ENCODE data around the gene CARD19.

CARD19 gene

DNA sequence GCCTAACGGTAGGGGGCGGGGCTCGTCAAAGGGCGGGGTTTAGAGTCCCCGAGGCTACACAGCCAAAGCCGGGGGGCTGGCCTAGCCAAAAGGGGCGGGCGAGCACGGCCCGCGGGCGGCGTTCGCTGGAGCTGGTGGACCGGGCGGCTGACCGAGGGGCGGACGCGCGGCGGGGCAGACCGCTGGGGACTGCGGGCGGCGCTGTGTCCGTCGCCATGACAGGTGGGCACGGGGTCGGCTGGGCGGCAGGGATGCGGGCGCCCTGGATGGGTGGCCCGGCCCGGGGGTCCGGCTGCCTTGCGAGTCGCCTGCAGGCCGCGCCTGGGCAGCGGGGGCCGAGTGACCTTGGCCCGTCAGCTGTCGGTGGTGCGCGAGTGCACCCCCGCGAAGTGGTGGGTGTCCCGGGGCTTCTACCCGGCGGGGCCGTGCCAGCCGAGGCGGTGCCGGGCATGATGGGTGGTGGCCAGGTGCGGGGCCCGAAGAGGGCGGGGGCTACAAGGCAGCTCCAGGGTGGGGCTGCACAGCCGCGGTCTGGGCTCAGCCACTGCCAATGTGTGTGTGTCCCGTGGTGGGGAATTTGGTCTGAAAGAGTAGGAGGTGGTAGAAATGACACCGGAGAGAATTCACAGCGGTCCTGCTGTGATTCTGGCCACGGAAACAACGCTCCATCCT is at the start of gene CARD19:
CARD19 (plus strand) TSS at position 87 of the 672 bp plus-strand sequence; CDS start at position 216, 129 bp downstream.
- DNase-seq, result peak in 1 of 2 donors; percentile 32

DNA sequence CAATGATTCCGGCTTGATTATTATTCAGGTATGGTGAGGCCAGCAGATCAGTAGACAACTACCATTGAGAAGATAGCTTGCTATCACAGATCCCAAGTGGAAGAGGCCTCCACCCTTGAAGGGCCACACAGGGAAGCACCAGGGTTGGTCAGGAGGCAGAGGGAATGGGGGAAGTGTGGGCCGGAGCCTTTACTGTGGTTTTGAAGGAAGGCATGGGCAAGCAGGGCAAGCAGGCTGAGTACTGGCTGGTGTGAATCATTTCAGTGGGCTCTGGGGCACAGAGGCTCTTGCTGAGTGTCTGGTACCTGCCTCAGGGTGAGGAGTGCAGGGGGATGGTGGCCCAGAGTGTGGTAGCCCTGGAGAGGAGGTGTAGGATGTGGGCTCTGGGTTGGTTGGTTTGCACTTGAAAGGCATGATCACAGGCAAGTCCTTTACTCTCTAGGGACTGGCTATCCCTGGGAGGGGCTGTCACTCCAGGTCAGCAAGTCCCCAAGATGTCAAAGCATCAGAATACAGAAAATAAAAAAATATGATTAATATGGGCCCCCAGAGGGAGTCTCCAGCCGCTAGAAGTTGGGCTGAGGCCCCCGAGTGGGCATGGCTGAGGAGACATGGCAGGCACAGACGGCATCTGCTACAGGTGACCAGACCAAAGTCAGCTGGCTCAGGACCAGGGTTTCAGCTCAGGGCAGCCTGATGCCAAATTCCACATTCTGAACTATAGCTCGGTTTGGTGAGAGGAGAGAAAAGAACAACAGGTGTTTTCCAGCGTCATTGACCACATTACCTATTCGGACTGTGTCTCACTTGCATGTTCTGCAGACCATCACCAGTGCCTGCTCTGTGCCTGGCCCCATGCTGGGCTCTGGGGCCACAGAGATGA is 47.2 kb upstream of the CARD19 start:
- DNase-seq, result no peak

DNA sequence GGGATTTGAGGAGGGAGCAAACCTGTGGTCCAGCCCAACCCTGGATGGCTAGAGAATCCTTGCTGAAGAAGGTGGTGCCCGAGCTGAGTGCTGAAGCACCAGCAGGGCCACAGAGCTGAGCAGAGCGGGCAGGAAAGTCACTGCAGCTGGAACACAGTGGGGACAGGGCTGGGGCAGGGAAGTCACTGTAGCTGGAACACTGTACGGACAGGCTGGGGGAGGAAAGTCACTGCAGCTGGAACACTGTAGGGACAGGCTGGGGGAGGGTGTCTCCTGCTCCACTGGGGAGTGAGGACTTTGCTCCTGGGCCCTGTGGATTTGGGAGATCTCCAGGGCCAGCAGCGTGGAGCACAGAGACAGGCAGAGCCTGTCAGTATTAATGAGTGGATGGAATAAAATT is 46.5 kb upstream of the CARD19 start:
- DNase-seq, result no peak

DNA sequence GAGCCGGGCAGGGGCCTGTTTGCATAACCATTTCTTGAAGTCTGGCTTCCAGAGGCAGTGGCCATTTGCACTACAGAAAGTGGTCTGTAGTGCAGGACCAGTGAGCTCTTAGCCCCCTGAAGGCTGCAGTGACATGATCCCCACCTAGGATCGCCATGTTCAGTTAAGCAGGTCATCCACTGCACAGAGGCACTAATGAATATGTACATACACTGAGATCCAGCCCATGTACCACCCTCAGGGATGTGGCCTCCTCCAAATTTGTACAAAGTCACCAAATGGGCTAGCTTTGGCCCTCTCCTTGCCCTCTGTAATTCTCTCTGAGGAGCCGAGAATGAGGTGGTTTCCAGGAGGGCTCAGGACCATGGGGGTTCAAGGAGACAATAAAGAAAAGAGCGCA is 45.8 kb upstream of the CARD19 start:
- no peak for DNase-seq

GRCh38 chr9:93051680-93052089 is 44.3 kb upstream of the CARD19 start:
- no peak for DNase-seq

DNA sequence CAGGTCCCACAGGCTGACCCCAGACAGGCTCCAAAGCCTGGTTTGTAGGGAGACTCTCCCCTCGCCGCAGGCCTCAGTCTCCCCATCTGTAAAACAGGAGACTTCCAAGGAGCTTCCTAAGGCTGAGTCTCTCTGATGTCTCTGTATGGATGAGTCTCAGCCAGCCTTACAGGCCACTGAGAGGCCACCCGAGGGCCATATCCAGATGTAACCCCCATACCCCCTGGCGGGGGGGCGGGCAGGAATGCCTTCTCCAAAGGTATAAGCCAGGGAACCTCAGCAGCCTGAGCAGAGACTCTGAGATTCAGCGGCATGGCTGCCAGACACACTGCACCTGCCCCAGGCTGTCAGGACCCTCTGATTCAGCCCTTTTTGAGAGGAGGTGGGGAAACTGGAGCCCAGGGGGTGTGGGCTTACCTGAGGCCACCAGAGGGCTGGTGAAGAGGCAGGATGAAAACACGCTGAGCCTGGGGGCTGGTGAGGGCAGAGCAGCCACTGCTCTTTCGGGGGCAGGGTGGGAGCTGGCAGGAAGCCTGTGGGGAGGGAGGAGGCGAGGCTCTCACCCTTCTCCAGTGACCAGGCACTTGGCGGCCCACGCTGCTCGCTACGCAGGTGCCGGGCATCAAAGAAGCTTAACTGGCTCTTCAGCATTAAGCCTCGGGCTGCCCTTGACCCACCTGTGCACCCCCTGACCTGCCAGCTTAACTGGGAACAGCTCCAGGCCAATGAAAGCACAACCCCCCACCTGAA is 43.1 kb upstream of the CARD19 start:
- no peak for DNase-seq

DNA sequence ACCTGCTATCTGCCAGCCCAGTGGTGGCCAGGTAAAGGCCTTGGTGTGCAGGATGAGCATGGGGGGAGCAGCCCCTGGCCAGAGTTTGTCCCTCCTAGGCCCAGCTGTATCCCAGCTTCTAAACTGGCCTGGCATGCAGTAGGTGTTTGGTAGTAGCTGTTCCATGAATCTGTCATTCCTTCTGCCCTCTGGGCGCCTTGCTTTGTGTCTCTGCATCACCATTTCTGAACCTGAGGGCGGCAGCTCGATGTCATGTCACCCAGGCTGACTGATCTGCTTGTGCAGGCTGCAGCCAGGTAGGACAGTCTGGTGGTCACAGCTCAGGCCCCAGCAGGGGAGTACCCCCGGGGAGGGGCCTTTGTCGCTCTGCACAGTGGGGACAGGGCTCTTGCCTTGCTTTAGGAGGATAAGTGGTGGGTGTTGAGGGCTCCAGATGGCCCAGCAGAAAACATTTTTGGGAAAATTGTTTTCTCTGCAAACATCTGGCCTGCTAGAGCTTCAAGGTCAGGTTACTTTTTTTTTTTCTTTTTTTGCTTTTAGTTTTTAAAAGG is 42.2 kb upstream of the CARD19 start:
- DNase-seq, result no peak

GRCh38 chr9:93054758-93055704 is 41.0 kb upstream of the CARD19 start:
- no peak for DNase-seq

- DNase-seq, result no peak
Observed at GRCh38 chr9:93057042-93057702, 38.8 kb upstream of the CARD19 start.

DNA sequence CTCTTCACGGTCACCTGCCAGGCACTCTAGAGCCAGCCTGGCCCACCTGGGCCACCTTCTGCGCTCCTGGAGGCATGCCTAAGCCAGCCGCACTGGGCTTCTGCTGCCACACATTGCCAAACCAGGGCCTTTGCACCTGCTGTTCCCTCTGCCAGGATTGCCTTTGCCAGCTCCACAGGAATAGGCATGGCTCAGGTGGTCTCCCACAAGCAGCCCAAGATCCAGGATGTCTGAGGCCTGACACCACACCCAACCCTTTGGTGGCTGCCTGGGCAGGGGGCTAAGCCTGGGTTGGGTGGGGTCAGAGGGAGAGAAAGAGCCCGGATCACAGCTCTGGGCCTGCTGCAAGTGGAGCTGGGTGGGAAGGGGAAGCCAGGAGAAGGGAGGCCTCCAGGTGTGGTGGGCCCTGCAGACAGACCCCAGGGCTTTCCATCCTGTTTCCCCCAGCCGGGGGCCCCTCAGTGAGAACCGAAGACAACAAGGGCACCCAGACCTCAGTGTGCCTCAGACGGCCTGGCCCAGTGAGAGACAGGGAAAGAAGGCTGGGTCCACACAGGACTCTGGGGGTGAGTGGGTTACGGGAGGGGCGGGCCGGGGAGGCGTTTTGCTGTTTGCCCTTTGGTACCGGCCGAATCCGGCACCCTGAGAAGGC is 38.2 kb upstream of the CARD19 start:
- no peak for DNase-seq

GRCh38 chr9:93058355-93059010 is 37.5 kb upstream of the CARD19 start, which contains the start of gene SUSD3:
Gene SUSD3 (plus strand): TSS chr9:93058701. CDS start chr9:93058743, 42 bp downstream.
- peak; percentile 58 to 76 for DNase-seq

DNA sequence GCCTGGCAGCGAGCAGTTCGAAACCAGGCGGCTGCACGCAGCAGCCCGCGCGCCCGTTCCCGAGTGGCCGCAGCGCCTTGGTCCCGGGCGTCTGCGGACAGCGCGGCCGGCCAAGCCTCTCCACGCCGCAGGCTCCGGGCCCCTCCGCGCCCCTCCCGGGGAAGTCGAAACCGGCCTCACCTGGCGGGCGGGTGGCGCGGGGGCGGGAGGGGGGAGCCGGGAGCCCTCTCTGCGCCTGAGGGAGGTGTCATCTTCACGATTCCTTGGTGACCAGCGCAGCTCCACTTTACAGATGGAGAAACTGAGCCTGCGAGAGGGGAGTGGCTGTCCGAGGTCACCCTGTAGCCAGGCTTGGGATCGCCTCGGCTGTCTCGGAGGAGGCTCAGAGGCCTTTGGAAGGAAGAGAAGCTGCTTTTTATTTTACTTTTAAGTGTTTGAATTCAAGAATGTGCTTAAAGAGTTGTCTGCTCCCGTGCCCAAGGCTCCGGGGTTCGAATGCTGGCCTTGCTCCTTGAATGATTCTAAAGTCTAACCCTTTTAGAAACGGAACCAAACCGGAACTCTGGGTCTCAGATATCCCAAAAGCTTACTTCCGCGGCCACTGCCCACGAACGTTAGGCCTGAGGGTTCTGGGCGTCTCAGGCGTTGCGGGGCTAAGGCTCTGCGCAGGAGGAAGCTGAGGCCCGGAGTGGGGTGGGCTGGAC is 36.9 kb upstream of the CARD19 start:
- DNase-seq, result no peak

- no peak for DNase-seq
Observed at GRCh38 chr9:93059715-93060578, 36.1 kb upstream of the CARD19 start.

GRCh38 chr9:93060746-93061259 is 35.2 kb upstream of the CARD19 start:
- DNase-seq, result no peak

DNA sequence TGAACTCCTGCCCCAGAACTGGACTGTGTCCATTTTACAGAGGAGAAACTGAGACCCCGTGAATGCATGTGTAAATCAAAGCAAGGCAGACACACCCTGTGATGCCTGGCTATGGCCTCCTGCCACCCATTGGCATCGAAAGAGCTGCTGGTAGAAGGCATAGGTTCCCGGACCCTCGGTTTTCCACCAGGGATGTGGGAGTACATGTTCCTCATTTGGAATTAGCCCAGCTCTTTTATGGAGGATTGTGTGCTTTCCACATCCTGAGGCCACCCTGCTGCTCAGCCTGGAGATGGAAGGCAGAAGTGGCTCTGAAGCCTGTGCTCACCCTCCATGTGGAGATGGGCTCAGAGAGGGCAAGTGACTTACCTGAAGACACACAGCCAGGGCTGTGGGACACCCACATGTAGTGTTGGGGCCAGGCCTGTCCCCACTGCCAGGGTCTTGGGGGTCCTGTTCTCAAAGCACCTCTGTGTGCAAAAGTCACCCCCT is 34.7 kb upstream of the CARD19 start:
- no peak for DNase-seq

GRCh38 chr9:93061791-93062763 is 33.9 kb upstream of the CARD19 start:
- no peak for DNase-seq

Measured in stimulated activated CD4-positive, alpha-beta T cell treated with anti-CD3 and anti-CD28 coated beads, Interleukin-2, amount 100 ng/mL, for 48 hours (primary cell).